Measurements from ENCODE around the gene ANXA5. TPM values are rescaled to one million over a fixed set of nuclear protein-coding genes. Genes with fewer than 3 reads are reported as not detected.

ANXA5 gene
- total and polyA plus RNA-seq, 2 donors (not counting 1 experiment from before 2014, with no cell fraction given), result 602 to 2,025 TPM

GRCh38 chr4:121698236-121698671 lies 1.5 kb upstream of the ANXA5 start:
- no peak overlapping the region for H3K9ac ChIP-seq (ENCODE audit: insufficient read depth, low read length)
- H2AFZ ChIP-seq (ENCODE audit: low read length), result no peak overlapping the region
- no peaks in the 10 kb centered on the region for H3K9me3 ChIP-seq (ENCODE audit: control insufficient read depth, insufficient read depth, low read depth, low read length)
- H3K4me1 ChIP-seq (ENCODE audit: control insufficient read depth, extremely low read depth, insufficient read depth, low read length), result no peaks in the 10 kb centered on the region
- peaks cover 31% of the 10 kb centered on the region for H3K79me2 ChIP-seq (ENCODE audit: control insufficient read depth, insufficient read depth, low read length)
- no peak overlapping the region for H3K4me3 ChIP-seq (replicated peaks in 1 of 4; ENCODE audit: control extremely low read depth in 1 of 4, insufficient read depth in 1 of 4, low read depth in 3 of 4, low read length in 4 of 4)
- H3K27me3 ChIP-seq (ENCODE audit: control insufficient read depth, insufficient read depth, low read length), result no peaks in the 10 kb centered on the region
- DNase-seq (ENCODE audit: low read depth in 2 of 2), result peak in 1 of 2 donors; percentile 36
- H4K20me1 ChIP-seq (ENCODE audit: control insufficient read depth, extremely low read depth, insufficient read depth, low read length), result no peaks in the 10 kb centered on the region
- H3K36me3 ChIP-seq (ENCODE audit: control insufficient read depth, insufficient read depth, low read length), result no peaks in the 10 kb centered on the region
- no peak overlapping the region for H3K27ac ChIP-seq (ENCODE audit: insufficient read depth, low read length)
- no peak overlapping the region for H3K4me2 ChIP-seq (ENCODE audit: extremely low read depth, insufficient read depth, low read length)
- TF ChIP-seq EZH2 (IDR thresholded peaks at IDR 0.05; ENCODE audit: low read length, missing control alignments) (no peak), CTCF (conservative IDR thresholded peaks at IDR 0.05 in 1 of 2, IDR thresholded peaks at IDR 0.05 in 1 of 2; ENCODE audit: low read depth in 1 of 2, low read length in 2 of 2) (no peak)

- TF ChIP-seq CTCF (conservative IDR thresholded peaks at IDR 0.05 in 1 of 2, IDR thresholded peaks at IDR 0.05 in 1 of 2; ENCODE audit: low read depth in 1 of 2, low read length in 2 of 2) (no peak), EZH2 (IDR thresholded peaks at IDR 0.05; ENCODE audit: low read length, missing control alignments) (no peak)
- peak overlapping the region; percentile 81 for H3K4me2 ChIP-seq (ENCODE audit: extremely low read depth, insufficient read depth, low read length)
- peaks cover 2% of the 10 kb centered on the region for H4K20me1 ChIP-seq (ENCODE audit: control insufficient read depth, extremely low read depth, insufficient read depth, low read length)
- H3K4me1 ChIP-seq (ENCODE audit: control insufficient read depth, extremely low read depth, insufficient read depth, low read length), result no peaks in the 10 kb centered on the region
- H3K9me3 ChIP-seq (ENCODE audit: control insufficient read depth, insufficient read depth, low read depth, low read length), result no peaks in the 10 kb centered on the region
- no peaks in the 10 kb centered on the region for H3K27me3 ChIP-seq (ENCODE audit: control insufficient read depth, insufficient read depth, low read length)
- H2AFZ ChIP-seq (ENCODE audit: low read length), result peak overlapping the region; percentile 28
- H3K36me3 ChIP-seq (ENCODE audit: control insufficient read depth, insufficient read depth, low read length), result no peaks in the 10 kb centered on the region
- H3K79me2 ChIP-seq (ENCODE audit: control insufficient read depth, insufficient read depth, low read length), result peaks cover 38% of the 10 kb centered on the region
- H3K4me3 ChIP-seq (replicated peaks in 1 of 4; ENCODE audit: control extremely low read depth in 1 of 4, insufficient read depth in 1 of 4, low read depth in 3 of 4, low read length in 4 of 4), result peak overlapping the region; percentile 60 to 96 (median 74)
- peak overlapping the region; percentile 77 for H3K9ac ChIP-seq (ENCODE audit: insufficient read depth, low read length)
- no peak for DNase-seq (ENCODE audit: low read depth in 2 of 2)
- H3K27ac ChIP-seq (ENCODE audit: insufficient read depth, low read length), result peak overlapping the region; percentile 77
Measured at GRCh38 chr4:121697564-121697963, 784 bp upstream of the ANXA5 start.

- DNase-seq (ENCODE audit: low read depth in 2 of 2), result peak; percentile 85 to 87
- Histone ChIP-seq H3K79me2 (ENCODE audit: control insufficient read depth, insufficient read depth, low read length) (peaks cover 47% of the 10 kb centered on the region), H3K36me3 (ENCODE audit: control insufficient read depth, insufficient read depth, low read length) (no peaks in the 10 kb centered on the region), H3K4me1 (ENCODE audit: control insufficient read depth, extremely low read depth, insufficient read depth, low read length) (no peaks in the 10 kb centered on the region), H3K27ac (ENCODE audit: insufficient read depth, low read length) (peak overlapping the region; percentile 100), H2AFZ (ENCODE audit: low read length) (no peak overlapping the region), H3K4me3 (replicated peaks in 1 of 4; ENCODE audit: control extremely low read depth in 1 of 4, insufficient read depth in 1 of 4, low read depth in 3 of 4, low read length in 4 of 4) (peak overlapping the region; percentile 77 to 96 (median 92)), H3K9ac (ENCODE audit: insufficient read depth, low read length) (peak overlapping the region; percentile 99), H3K27me3 (ENCODE audit: control insufficient read depth, insufficient read depth, low read length) (no peaks in the 10 kb centered on the region), H4K20me1 (ENCODE audit: control insufficient read depth, extremely low read depth, insufficient read depth, low read length) (peaks cover 3% of the 10 kb centered on the region), H3K4me2 (ENCODE audit: extremely low read depth, insufficient read depth, low read length) (peak overlapping the region; percentile 37), H3K9me3 (ENCODE audit: control insufficient read depth, insufficient read depth, low read depth, low read length) (no peaks in the 10 kb centered on the region)
- TF ChIP-seq CTCF (conservative IDR thresholded peaks at IDR 0.05 in 1 of 2, IDR thresholded peaks at IDR 0.05 in 1 of 2; ENCODE audit: low read depth in 1 of 2, low read length in 2 of 2) (no peak), EZH2 (IDR thresholded peaks at IDR 0.05; ENCODE audit: low read length, missing control alignments) (no peak)
Measured at GRCh38 chr4:121696170-121696580, 605 bp downstream of the ANXA5 start.
